ENCODE data around the gene OLFML2B.

Gene OLFML2B

DNA sequence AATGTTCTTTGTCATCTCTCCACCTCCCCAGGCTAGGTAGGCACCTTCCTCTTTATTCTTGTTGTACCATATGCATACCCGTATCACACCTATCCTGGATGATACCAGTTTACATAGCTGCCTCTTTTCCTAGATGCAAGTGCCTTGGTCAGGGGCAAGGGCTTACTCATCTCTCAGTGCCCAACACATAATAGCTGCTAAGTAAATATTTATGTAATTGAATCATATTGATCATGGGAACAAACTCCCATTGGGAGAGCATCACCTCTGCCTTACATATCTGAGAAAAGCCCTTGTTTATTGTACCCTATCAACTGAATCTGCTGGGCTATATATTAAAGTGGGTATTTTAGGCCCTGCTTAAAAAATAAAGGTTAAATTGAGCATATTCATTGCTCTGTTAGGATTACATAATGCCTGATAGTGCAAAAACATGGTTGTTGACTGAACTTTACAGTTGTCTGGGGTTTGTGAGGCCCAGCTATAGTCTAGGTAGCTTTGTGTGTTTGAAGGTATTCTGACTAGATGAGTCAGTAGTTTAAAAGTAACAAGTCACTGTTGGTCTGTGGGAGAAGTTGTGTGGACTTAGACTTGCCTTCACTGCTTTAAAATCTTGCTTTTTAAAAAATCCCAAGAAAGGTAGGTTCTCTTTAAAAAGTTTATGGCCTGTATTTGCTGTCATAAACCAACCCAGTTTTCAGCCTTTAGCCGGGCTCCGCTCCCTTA is 82.6 kb downstream of the OLFML2B start:
- DNase-seq = no peak

DNA sequence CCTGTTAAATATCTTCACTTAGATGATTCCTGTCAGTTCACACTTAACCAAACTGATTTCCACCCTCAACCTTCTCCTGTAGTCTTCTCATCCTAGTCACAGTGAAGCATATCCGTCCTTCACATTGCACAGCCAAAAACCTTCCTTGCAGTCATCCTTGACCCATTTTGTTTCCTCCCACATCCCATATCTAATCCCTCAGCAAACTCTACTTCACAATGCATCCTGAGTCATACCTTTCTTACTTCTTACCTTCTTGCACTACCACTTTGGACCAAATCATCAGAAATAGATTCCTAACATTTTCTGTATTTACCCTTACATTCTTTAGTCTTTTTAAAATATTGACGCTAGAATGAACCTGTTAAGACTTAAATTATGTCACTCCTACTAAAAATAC is 86.9 kb downstream of the OLFML2B start:
- no peak for DNase-seq

DNA sequence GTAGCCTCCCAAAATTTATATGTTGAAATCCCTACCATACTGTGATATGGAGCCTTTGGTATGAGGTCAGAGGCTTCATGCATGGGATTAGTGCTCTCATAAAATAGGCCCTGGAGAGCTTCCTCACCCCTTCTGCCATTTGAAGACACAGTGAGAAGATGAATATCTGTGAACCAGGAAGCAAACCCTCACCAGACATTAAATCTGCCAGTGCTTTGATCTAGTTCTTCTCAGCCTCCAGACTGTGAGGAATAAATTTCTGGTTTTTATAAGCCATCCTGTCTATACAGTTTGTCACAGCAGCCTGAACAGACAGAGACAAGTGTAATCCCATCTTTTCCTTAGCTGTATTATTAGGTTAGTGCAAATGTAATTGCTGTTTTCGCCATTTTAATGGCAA is 88.4 kb downstream of the OLFML2B start:
- DNase-seq = no peak

DNA sequence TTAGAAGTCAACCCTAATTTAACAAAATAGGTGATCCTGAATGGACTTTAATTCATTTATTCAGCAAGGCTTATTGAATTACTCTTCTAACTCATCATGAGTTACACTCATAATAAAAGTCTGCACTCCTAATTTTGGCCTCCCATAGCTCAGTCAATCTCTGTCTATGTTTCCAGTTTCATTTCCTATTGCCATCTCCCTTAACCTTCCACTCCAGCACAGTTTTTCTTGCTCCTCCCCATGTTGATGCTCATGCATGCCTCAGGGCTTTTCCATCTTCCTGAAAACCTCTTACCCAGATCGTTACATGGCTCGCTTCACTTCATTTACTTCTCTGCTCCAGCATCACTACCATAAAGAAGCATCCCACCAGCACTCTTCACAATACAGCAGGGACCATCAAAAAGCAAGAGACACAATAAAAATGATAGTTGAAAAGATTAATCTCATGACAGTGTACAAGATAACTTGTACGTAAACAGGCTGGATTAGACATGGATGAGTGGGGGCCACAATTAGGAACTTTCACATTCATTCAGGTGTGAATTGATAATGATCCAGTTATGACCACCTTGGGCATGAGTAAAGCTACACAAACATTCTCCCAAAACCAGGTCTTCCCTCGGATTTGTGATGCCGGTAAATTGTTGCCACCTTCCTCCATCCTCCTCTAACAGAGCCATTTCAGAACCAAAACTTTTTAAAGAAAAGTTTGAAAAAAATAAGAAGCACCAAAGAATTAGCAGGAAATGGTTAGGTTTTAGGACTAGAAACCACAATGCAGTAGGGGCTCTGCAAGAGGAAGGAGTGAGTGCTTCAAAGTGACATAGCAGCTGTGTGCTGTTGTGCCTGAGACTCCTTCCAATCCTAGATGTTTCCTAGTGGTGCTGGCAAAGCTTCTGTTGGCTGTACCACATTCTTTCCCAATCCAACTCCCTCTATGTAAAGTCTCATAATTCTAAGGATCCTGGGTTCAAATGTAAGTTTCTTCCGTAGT is 89.8 kb downstream of the OLFML2B start:
- peak; percentile 9 for DNase-seq

Data from retina (tissue), 1 donor.